Retinal pigment epithelial cell (primary cell): ENCODE results near the gene FCRL4.

ENCODE experiments used
- DNase-seq: peaks from one replicate; pipeline ENCODE4 v3.0.0-alpha.2; 2010; ENCODE audit warnings: low read depth
- H3K4me3 ChIP-seq: 2 replicates; pipeline ENCODE4 v1.5.1; 2011; ENCODE audit warnings: mild to moderate bottlenecking, low read length, control low read depth, moderate library complexity
- CTCF ChIP-seq: conservative IDR thresholded peaks from 2 replicates; pipeline ENCODE4 v1.5.1; 2011; ENCODE audit warnings: low read depth, low read length, control low read depth, inconsistent platforms

Gene FCRL4

DNA sequence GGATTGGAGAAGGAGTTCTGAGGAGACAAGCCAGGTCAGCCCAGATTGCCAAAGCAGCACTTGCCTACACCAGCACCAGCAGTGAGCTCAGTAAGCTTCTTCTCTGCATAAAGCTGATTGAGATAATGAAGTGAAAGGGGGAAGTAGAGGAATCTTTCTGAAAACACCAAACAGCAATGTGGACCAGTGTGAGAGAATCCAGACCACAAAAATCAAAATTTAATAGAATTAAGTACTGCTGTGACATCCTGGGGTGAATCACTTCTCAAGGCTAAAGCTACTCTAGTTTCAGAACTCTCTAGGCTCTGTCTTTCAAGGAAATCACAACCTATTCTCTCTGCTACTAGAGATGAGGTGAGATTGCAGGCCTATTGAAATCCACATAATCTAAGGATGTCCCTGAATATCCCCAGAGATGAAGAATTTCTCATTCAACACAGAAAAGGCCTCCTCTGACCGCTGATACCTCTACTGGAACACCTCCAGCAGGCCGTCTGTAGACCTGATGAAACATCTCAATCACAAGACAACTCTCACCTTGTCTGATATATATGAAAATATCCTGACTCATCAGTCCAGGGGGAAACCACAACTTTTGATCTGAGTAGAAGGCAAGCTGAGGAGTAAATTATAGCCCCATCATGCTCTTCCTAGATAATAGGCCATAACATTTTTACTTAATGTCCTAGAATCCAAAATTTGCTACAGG lies at the start of gene FCRL4:
Gene FCRL4 (minus strand): TSS at position 127 of the 709 bp plus-strand sequence. CDS start 141 bp downstream, outside the sequence.
- DNase-seq = no peak
- no peak within 1 kb of the TSS for H3K4me3 ChIP-seq
- TF ChIP-seq CTCF = no peak

DNA sequence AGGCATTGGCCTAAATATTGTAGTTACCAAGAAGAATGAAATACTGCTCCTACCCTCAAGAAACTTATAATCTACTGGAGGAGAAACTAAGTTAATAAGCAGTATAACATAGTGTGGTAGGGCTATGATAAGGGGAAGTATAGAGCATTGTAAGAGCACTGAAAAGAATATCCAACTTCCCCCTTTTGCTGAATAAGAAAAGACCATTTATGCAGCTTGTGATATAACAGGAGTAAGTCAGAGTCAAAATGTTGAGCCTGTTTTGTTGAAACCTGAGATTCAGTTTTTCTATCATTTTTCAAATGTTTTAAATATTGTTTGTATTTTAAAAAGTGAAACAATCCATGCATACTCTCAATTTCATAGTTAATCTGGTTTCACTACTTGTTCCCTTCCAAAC lies 48.3 kb upstream of the FCRL4 start:
- H3K4me3 ChIP-seq = no peak overlapping the region
- TF ChIP-seq CTCF = no peak
- DNase-seq = no peak

- no peak for TF ChIP-seq CTCF
- H3K4me3 ChIP-seq = no peak overlapping the region
- no peak for DNase-seq
Measured at GRCh38 chr1:157641177-157641576, 43.3 kb upstream of the FCRL4 start.

- DNase-seq = no peak
- no peak overlapping the region for H3K4me3 ChIP-seq
- no peak for TF ChIP-seq CTCF
Measured at GRCh38 chr1:157639800-157640199, 41.9 kb upstream of the FCRL4 start.

DNA sequence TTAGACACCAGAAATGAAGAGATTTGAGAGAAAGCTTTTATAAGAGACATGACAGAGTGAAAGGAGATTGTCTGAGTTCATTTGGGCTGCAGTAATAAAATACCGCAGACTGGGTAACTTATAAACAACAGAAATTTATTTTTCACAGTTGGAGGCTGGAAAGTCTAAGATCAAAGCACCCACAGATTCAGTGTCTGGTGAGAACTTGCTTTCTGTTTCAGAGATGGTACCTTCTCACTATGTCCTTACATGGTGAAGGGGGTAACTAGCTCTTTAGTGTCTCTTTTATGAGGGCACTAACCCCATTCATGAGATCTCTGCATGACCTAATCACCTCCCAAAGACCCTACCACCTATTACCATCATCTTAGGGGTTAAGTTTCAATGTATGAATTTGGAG lies 30.9 kb upstream of the FCRL4 start:
- DNase-seq = no peak

DNA sequence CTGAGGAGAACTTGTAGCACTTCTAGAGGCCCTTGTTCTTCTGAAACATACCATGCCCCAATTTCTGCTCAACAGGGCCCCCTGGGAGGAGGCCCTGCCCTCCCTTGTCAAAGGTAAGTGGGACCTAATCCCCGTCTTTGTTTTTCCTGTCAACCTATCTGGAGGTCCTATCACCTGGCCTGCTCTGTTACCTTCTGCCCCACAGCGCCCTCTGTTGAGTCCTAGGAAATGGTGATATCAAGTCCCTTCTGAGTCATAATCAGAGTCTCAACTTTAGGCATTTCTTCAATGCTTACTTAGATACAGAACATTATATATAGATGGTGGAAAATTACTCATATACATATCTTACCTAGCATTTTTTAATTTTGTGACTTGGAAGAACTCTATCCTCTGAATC lies 28.2 kb upstream of the FCRL4 start:
- TF ChIP-seq CTCF = peak; percentile 41
- H3K4me3 ChIP-seq = no peak overlapping the region
- DNase-seq = no peak

More for the DNA sequence above, 30.9 kb upstream of the FCRL4 start:
- no peak for TF ChIP-seq CTCF
- no peak overlapping the region for H3K4me3 ChIP-seq

DNA sequence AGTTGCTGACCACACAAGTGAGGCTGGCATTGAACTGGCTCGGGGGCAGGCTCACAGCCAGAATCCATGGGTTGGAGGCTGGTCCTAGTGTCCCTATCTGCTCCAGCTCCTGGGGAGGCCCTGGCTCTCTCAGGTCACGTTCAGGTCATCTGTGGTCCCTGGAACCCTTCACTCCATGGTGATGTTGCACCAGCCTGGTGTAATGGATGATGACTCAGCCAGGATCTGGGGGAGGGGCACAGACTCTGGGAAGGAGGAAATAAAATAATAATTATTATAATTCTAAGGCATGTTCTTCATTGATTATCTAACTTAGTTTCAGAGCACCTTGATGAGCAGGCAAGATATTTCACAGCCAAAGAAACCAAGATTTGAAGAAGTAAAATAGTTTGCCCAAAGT lies 26.6 kb upstream of the FCRL4 start:
- TF ChIP-seq CTCF = no peak
- no peak overlapping the region for H3K4me3 ChIP-seq
- DNase-seq = peak; percentile 8
